H7 (cell line): ENCODE measurements around the gene ADAMTS17. TPM values are rescaled to one million over a fixed set of nuclear protein-coding genes. Genes with fewer than 3 reads are reported as not detected.

Experiments
- DNase-seq: peaks from one replicate; pipeline ENCODE4 v3.0.0; 2012
- H3K27me3 ChIP-seq: 2 replicates; pipeline ENCODE4 v1.6.0; 2011; ENCODE audit warnings: mild to moderate bottlenecking, low read length; ENCODE audit not compliant: control insufficient read depth, insufficient read depth
- H3K36me3 ChIP-seq: replicated peaks from 2 replicates; pipeline ENCODE4 v1.5.1; 2011; ENCODE audit warnings: low read length; ENCODE audit not compliant: control insufficient read depth, insufficient read depth
- H3K4me3 ChIP-seq: 2 replicates; pipeline ENCODE4 v1.5.1; 2011; ENCODE audit warnings: low read depth, mild to moderate bottlenecking, control low read depth, low read length, moderate library complexity; ENCODE audit not compliant: insufficient read depth
- total RNA-seq: library from RNA; depleted of rRNA; stranded (reverse); fragments of >200 nt; shearing (Covaris generic); gene quantifications from 2 replicates; pipeline ENCODE4 v1.2.3, GENCODE V29; 2014; rRNA removed

The ADAMTS17 gene, protein sequence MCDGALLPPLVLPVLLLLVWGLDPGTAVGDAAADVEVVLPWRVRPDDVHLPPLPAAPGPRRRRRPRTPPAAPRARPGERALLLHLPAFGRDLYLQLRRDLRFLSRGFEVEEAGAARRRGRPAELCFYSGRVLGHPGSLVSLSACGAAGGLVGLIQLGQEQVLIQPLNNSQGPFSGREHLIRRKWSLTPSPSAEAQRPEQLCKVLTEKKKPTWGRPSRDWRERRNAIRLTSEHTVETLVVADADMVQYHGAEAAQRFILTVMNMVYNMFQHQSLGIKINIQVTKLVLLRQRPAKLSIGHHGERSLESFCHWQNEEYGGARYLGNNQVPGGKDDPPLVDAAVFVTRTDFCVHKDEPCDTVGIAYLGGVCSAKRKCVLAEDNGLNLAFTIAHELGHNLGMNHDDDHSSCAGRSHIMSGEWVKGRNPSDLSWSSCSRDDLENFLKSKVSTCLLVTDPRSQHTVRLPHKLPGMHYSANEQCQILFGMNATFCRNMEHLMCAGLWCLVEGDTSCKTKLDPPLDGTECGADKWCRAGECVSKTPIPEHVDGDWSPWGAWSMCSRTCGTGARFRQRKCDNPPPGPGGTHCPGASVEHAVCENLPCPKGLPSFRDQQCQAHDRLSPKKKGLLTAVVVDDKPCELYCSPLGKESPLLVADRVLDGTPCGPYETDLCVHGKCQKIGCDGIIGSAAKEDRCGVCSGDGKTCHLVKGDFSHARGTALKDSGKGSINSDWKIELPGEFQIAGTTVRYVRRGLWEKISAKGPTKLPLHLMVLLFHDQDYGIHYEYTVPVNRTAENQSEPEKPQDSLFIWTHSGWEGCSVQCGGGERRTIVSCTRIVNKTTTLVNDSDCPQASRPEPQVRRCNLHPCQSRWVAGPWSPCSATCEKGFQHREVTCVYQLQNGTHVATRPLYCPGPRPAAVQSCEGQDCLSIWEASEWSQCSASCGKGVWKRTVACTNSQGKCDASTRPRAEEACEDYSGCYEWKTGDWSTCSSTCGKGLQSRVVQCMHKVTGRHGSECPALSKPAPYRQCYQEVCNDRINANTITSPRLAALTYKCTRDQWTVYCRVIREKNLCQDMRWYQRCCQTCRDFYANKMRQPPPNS
- 0.55 and 2.3 TPM in 2 replicates for total RNA-seq

DNA sequence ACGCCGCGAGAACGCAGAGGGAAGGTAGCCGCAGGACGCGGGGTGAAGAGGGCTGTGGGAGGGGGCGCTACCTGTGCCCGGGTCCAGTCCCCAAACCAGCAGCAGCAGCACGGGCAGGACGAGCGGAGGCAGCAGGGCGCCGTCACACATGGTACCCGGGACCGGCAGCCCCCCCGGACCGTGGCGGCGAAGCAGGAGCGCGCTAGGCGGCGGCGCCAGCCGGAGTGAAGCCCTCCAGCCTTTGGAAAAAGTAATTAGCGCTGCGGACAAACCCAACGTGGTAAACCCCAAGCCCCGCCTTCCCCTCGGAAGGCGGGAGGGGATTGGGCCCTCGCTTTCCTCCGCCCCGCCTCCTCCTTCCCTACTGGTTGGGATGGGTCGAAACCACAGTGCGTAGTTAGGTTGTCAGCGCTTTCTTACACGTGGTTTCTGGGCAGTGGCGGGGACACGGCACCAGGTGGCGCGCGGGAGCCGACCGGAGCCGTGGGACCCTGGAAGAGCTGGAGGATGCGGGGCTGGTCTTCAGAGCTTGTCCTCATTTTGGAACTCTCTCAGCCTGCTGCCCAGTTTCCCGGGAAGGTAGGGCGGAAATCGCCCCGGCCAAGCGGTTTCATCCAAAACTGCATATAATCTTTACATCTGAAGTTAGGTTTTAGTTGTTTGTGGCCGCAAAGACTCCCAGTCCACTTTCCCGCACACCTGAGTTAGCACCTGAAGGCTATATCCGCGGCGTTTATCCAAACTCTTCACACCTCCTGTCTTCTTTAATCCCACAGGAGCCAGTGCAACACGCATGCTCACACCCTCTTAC is at the start of gene ADAMTS17:
Gene ADAMTS17, minus strand, starts transcription at position 226 of the 811 bp plus-strand sequence. Its CDS starts 76 bp downstream, at position 150.
- DNase-seq: peak; percentile 96
- Histone ChIP-seq H3K36me3 (no peaks in the 10 kb centered on the region), H3K4me3 (peak within 1 kb of the TSS; percentile 59), H3K27me3 (peaks cover 34% of the 10 kb centered on the region)

DNA sequence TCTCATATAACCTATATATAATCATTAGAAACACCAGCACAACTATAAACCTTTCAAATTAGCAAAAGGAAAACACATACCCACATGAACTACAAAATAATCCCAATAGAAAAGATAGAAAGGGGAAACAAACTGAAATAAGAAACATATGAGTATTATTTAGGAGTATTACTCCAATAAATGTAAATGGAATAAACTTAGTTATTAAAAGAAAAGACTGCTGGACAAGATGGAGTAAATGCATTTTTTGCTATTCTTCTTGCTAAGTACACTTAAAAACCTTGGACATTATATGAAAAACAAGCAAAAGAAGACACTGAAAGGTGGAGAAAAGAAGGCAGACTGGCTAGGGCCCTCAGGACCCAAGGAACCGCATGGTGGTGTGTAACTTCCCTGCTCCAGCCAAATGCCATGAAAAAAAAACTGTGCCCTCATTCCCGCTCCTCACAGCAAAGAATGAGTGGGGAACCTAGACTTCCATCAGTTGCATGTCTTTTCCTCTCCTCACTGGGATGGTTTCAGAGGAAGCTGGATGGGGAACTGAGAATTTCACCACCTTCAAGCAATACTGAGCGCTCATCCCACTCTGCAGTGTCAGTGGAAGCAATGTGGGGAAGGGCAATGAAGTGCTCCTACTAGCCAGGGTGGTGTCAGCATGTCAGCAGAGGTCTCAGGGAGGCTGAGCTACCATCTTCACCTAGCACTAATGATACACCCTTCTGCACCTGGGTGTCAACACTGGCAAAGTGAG is 43.7 kb upstream of the ADAMTS17 start:
- H3K36me3 ChIP-seq: no peaks in the 10 kb centered on the region
- no peak for DNase-seq
- H3K27me3 ChIP-seq: no peaks in the 10 kb centered on the region
- H3K4me3 ChIP-seq: no peak overlapping the region

DNA sequence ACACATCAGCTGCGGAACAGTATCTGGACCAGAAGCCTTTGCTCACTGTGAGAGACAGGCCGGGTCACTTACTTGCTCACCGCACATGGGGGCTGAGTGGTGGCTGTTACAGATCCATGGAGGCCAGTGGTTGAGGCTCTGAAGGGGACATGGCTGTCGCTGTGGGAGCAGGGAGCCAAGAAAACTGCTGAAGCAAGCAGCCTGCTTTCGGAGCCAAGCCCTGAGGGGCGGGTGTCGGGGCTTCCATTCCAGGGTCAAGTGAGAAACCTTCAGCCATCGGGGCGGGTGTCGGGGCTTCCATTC is 42.3 kb upstream of the ADAMTS17 start:
- Histone ChIP-seq H3K27me3 (no peaks in the 10 kb centered on the region), H3K4me3 (no peak overlapping the region), H3K36me3 (no peaks in the 10 kb centered on the region)
- no peak for DNase-seq

DNA sequence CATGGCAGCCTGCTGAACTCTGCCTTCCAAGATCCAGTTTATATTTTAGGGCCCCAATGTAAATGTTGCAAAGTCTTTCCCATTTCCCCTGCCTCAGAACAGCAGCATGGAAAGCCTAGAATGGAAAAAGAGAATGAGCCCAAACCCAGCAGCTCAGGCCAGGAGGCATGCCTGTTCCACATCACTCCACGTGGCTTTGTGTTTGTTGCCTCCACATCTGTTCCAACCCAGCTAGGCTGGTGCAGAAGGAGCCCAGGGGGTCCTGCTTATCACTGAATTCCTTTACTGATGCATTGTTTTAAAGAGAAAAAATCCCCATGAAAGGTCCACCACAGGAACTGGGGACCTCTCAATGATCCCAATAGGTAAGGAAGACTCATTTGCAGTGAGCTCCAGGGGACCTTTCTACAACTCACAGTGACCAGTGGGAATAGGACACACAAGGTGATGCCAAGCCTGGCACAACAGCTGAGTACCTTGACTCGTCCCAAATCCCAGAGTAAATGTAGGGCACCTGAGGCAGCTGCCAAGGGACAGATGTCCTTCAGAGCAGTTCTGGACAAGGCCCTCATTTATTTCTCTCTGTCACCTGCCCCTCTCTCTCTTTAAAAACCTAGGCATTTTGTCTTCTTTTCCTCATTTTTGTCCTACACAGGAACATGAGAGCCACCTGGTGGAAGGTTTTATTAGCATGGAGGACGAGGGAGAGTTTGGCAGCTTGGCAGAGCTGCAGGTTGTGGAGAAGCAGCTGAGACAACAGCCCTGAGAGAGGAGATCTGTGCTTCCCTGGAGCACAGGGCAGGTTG is 41.7 kb upstream of the ADAMTS17 start:
- no peak overlapping the region for H3K4me3 ChIP-seq
- no peaks in the 10 kb centered on the region for H3K27me3 ChIP-seq
- peak; percentile 29 for DNase-seq
- H3K36me3 ChIP-seq: no peaks in the 10 kb centered on the region

GRCh38 chr15:100373942-100374341 is 32.2 kb upstream of the ADAMTS17 start:
- H3K4me3 ChIP-seq: peak overlapping the region; percentile 74
- no peaks in the 10 kb centered on the region for H3K36me3 ChIP-seq
- no peak for DNase-seq
- H3K27me3 ChIP-seq: peaks cover 10% of the 10 kb centered on the region

DNA sequence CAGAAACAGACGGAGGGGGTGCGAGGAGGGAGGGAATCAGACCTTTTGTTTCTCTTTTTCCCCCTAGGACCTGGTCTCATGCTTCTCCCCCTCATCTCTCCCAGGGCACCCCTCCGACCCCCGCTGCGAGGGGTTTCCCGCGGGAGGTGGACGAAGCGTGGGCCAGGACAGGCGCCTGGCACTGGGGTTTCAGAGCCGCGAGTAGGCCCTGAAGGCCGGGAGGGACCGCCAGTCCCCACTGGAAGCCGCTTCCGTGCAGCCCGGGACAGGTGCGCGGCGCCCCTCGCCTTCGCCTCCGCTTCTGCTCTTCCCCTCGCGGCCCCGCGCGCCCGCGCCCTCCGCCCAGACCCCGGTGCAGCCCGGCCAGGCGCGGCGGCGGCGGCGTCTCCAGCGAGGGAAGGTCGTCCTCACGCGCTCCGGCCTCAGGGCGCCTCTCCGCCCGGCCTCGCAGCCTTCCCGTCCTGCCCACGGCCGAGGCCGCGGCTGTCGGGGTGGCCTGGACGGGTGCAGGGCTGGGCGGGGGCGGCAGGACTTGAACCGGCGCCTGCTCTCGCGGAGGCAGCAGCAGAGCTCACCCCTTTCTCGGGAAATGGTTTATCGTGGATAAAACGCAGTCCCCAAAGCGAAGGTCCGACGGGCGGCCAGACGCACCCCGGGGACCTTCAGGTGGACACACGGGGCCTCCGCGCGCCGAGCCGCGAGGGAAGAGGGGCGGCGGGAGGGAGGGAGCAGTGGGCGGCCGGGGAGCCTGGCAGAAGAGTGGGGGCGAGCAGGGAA is 31.5 kb upstream of the ADAMTS17 start:
- H3K36me3 ChIP-seq: no peaks in the 10 kb centered on the region
- H3K27me3 ChIP-seq: peaks cover 10% of the 10 kb centered on the region
- H3K4me3 ChIP-seq: peak overlapping the region; percentile 74
- peak; percentile 75 for DNase-seq

DNA sequence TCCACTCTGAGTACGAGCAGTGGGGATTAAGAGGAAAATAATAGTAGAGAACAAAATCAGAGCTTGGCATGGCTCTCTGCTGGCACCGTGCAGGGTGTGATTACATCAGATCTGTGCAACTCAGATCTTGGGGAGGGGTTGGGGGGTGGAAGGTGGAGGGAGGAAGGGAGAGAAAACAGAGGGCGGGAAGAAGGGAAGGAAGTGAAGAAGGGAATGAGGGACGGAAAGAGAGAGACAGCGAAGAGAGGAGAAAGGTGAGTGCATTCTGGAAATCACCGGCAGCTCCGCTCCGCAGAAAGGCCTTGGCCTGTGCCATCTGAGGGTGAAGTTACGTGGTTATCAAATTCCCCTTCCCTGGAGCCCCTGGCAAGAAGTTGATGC is 31.0 kb upstream of the ADAMTS17 start:
- no peak for DNase-seq
- peaks cover 10% of the 10 kb centered on the region for H3K27me3 ChIP-seq
- H3K4me3 ChIP-seq: peak overlapping the region; percentile 74
- H3K36me3 ChIP-seq: no peaks in the 10 kb centered on the region

GRCh38 chr15:100355342-100355741 is 13.6 kb upstream of the ADAMTS17 start:
- Histone ChIP-seq H3K27me3 (no peaks in the 10 kb centered on the region), H3K36me3 (no peaks in the 10 kb centered on the region), H3K4me3 (no peak overlapping the region)
- no peak for DNase-seq

- H3K36me3 ChIP-seq: no peaks in the 10 kb centered on the region
- H3K4me3 ChIP-seq: no peak overlapping the region
- DNase-seq: no peak
- H3K27me3 ChIP-seq: peaks cover 3% of the 10 kb centered on the region; the same call in 1 of the 2 replicates
Measured at GRCh38 chr15:100353449-100353848, 11.7 kb upstream of the ADAMTS17 start.

- no peak for DNase-seq
- peak overlapping the region; percentile 80 for H3K4me3 ChIP-seq
- peaks cover 3% of the 10 kb centered on the region; the same call in 1 of the 2 replicates for H3K27me3 ChIP-seq
- H3K36me3 ChIP-seq: no peaks in the 10 kb centered on the region
Measured at GRCh38 chr15:100350434-100351226, 8.9 kb upstream of the ADAMTS17 start.

- Histone ChIP-seq H3K4me3 (peak overlapping the region; percentile 80), H3K36me3 (no peaks in the 10 kb centered on the region), H3K27me3 (peaks cover 3% of the 10 kb centered on the region; the same call in 1 of the 2 replicates)
- DNase-seq: peak; percentile 92
Measured at GRCh38 chr15:100349696-100350433, 8.1 kb upstream of the ADAMTS17 start.
